ENCODE measurements around the gene ELMOD1.

- TF ChIP-seq POLR2A (IDR thresholded peaks at IDR 0.05) (no peak), CTCF (IDR thresholded peaks at IDR 0.05) (no peak)
These were observed 85.5 kb downstream of the ELMOD1 start for GRCh38 chr11:107676336-107677057.

Data from thyroid gland (tissue), 4 donors.